Measurements from ENCODE around the gene RCCD1.
"Not testable (repeated sequence)": the region's sequence is repeated elsewhere in the genome, so short reads cannot be mapped to it uniquely, and the experiment has no call there.

The RCCD1 gene

GRCh38 chr15:90918034-90918788, 36.5 kb upstream of the RCCD1 start:
- no peak for DNase-seq

GRCh38 chr15:90918835-90919234, 35.8 kb upstream of the RCCD1 start:
- DNase-seq, result no peak

- DNase-seq, result no peak
Measured at GRCh38 chr15:90921887-90922286, 32.8 kb upstream of the RCCD1 start.

- not testable (repeated sequence) for DNase-seq
Measured at GRCh38 chr15:90922712-90923322, 31.9 kb upstream of the RCCD1 start.

- no peak for DNase-seq
Measured at GRCh38 chr15:90924375-90924774, 30.3 kb upstream of the RCCD1 start.

- not testable (repeated sequence) for DNase-seq
Measured at GRCh38 chr15:90926766-90927165, 27.9 kb upstream of the RCCD1 start.

GRCh38 chr15:90928106-90928505, 26.6 kb upstream of the RCCD1 start:
- not testable (repeated sequence) for DNase-seq

- DNase-seq, result no peak
Measured at GRCh38 chr15:90929246-90930019, 25.3 kb upstream of the RCCD1 start.

- no peak for DNase-seq
Measured at GRCh38 chr15:90930861-90931574, 23.7 kb upstream of the RCCD1 start.

- no peak for DNase-seq
Measured at GRCh38 chr15:90931575-90931827, 23.2 kb upstream of the RCCD1 start.

- DNase-seq, result peak; percentile 59
Measured at GRCh38 chr15:90931828-90932659, 22.6 kb upstream of the RCCD1 start, which contains the start of gene HDDC3. Gene HDDC3 (minus strand): TSS chr15:90932549. CDS start chr15:90932540, 9 bp downstream.

- no peak for DNase-seq
Measured at GRCh38 chr15:90932660-90932991, 22.1 kb upstream of the RCCD1 start.

GRCh38 chr15:90933301-90933700, 21.4 kb upstream of the RCCD1 start:
- no peak for DNase-seq

GRCh38 chr15:90934256-90934948, 20.3 kb upstream of the RCCD1 start:
- peak; percentile 42 for DNase-seq

GRCh38 chr15:90934949-90935751, 19.5 kb upstream of the RCCD1 start, which contains the start of gene UNC45A:
Gene UNC45A (plus strand): TSS chr15:90935285. CDS start chr15:90935325, 40 bp downstream.
- DNase-seq, result peak; percentile 61

- no peak for DNase-seq
Measured at GRCh38 chr15:90936823-90937222, 17.9 kb upstream of the RCCD1 start.

GRCh38 chr15:90938261-90938660, 16.4 kb upstream of the RCCD1 start:
- DNase-seq, result no peak

- DNase-seq, result no peak
Measured at GRCh38 chr15:90939756-90940155, 14.9 kb upstream of the RCCD1 start.

- no peak for DNase-seq
Measured at GRCh38 chr15:90941038-90941437, 13.6 kb upstream of the RCCD1 start.

GRCh38 chr15:90942354-90943120, 12.1 kb upstream of the RCCD1 start:
- no peak for DNase-seq

Data from NCI-H187 treated with DMSO at 0.1 percent for 48 hours (cell line).